Measurements from ENCODE around the gene OR6K2. TPM values are rescaled to one million over a fixed set of nuclear protein-coding genes. Genes with fewer than 3 reads are reported as not detected.

Gene OR6K2
- total and polyA plus RNA-seq, 10 of the 15 experiments (the other 5 are each of a cell fraction or from before 2014, with no cell fraction given) = not detected

DNA sequence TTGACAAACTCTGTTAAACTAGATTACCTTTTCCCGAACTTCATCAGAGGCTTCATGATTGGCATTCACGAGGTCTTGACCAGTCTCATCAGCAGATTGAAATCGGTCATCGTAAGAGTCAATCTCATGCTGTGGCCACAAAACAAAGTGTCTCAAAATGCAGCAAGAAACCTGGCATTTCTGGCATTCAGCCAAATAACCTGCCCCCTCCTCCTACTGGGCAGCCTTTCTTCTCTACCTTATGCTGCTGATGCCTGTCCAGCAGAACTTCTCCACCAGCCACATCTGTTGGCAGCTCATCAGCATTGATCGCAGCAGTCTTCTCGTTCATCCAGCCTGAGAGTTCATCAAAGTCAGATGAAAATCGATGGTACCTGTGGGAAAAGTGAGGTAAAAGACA, 26.1 kb downstream of the OR6K2 start:
- CTCF ChIA-PET = no interaction called here
- Histone ChIP-seq H3K4me3 (no peak overlapping the region), H3K4me1 (ENCODE audit: control insufficient read depth, insufficient read depth, low read length) (no peaks in the 10 kb centered on the region), H2AFZ (ENCODE audit: control insufficient read depth, low read depth, low read length) (no peak overlapping the region), H3K27ac (ENCODE audit: control insufficient read depth, insufficient read depth) (no peak overlapping the region), H3K79me2 (ENCODE audit: control insufficient read depth, insufficient read depth, low read length) (no peaks in the 10 kb centered on the region), H3K4me2 (ENCODE audit: control insufficient read depth, insufficient read depth) (no peak overlapping the region), H3K9me3 (replicated peaks; ENCODE audit: control insufficient read depth, insufficient read depth, low read length) (no peaks in the 10 kb centered on the region), H3K9ac (ENCODE audit: control insufficient read depth, insufficient read depth, low read length) (no peak overlapping the region), H3K27me3 (replicated peaks in 1 of 2; ENCODE audit: control insufficient read depth in 2 of 2, insufficient read depth in 2 of 2, low read length in 1 of 2) (no peaks in the 10 kb centered on the region), H3K36me3 (ENCODE audit: control insufficient read depth in 2 of 2, insufficient read depth in 2 of 2, low read length in 1 of 2) (no peaks in the 10 kb centered on the region), H4K20me1 (ENCODE audit: control insufficient read depth, insufficient read depth) (no peaks in the 10 kb centered on the region)
- intact Hi-C loops (cut with micrococcal nuclease; ENCODE audit: unreplicated experiment) (no loop called here), in situ Hi-C loops (cut with MboI) (no loop called here)
- SMC1A ChIA-PET (ENCODE audit: uncharacterized antibody, unreplicated experiment) = no interaction called here
- 50% methylated on average over 7 of the region's 7 CpGs for WGBS (ENCODE audit: insufficient coverage, insufficient replicate concordance, low lambda C conversion rate, missing lambda C conversion rate)
- DNase-seq (ENCODE audit: low read depth, low spot score) = no peak
- ATAC-seq = no peak
- BruUV-seq (replicated peaks) = no TSS peak
- TF ChIP-seq HCFC1 (IDR thresholded peaks at IDR 0.05; ENCODE audit: low read length) (no peak), ATF7 (IDR thresholded peaks at IDR 0.05; ENCODE audit: low read depth) (no peak)
- no peak for FAIRE-seq
- POLR2A ChIA-PET = no interaction called here
- RAD21 ChIA-PET (ENCODE audit: unreplicated experiment) = no interaction called here

DNA sequence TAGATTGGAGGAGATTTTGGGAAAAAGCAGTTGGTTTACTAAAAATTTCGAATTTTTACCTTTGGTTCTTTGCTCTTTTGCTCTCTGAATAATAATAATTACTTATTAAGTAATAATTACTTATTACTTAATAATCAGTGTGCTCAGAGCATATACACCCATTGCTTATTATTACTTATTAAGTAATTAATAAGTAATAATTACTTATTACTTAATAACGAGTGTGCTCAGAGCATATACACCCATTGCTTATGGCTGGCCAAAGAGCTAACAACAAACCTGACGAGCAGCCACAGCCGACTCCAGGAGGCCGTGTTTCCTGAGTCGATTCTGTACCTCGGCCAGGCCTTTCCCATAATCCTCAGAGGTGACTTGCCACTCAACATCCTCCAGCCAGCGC, 34.4 kb downstream of the OR6K2 start:
- H3K79me2 ChIP-seq (ENCODE audit: control insufficient read depth, insufficient read depth, low read length) = no peaks in the 10 kb centered on the region
- no peak overlapping the region for H3K27ac ChIP-seq (ENCODE audit: control insufficient read depth, insufficient read depth)
- no peaks in the 10 kb centered on the region for H3K27me3 ChIP-seq (replicated peaks in 1 of 2; ENCODE audit: control insufficient read depth in 2 of 2, insufficient read depth in 2 of 2, low read length in 1 of 2)
- ChIA-PET RAD21 (ENCODE audit: unreplicated experiment) (no interaction called here), SMC1A (ENCODE audit: uncharacterized antibody, unreplicated experiment) (no interaction called here), CTCF (no interaction called here), POLR2A (no interaction called here)
- H3K4me2 ChIP-seq (ENCODE audit: control insufficient read depth, insufficient read depth) = no peak overlapping the region
- in situ Hi-C loops (cut with MboI) (no loop called here), intact Hi-C loops (cut with micrococcal nuclease; ENCODE audit: unreplicated experiment) (no loop called here)
- no peak overlapping the region for H3K9ac ChIP-seq (ENCODE audit: control insufficient read depth, insufficient read depth, low read length)
- no peaks in the 10 kb centered on the region for H4K20me1 ChIP-seq (ENCODE audit: control insufficient read depth, insufficient read depth)
- no peak overlapping the region for H2AFZ ChIP-seq (ENCODE audit: control insufficient read depth, low read depth, low read length)
- H3K36me3 ChIP-seq (ENCODE audit: control insufficient read depth in 2 of 2, insufficient read depth in 2 of 2, low read length in 1 of 2) = no peaks in the 10 kb centered on the region
- no peak overlapping the region for H3K4me3 ChIP-seq
- ATAC-seq (no peak), FAIRE-seq (no peak), DNase-seq (ENCODE audit: low read depth, low spot score) (no peak)
- WGBS (ENCODE audit: insufficient coverage, insufficient replicate concordance, low lambda C conversion rate, missing lambda C conversion rate) = 56% methylated on average over 8 of the region's 8 CpGs
- H3K4me1 ChIP-seq (ENCODE audit: control insufficient read depth, insufficient read depth, low read length) = no peaks in the 10 kb centered on the region
- no TSS peak for BruUV-seq (replicated peaks)
- no peak for TF ChIP-seq NR2C1 (IDR thresholded peaks at IDR 0.05)
- no peaks in the 10 kb centered on the region for H3K9me3 ChIP-seq (replicated peaks; ENCODE audit: control insufficient read depth, insufficient read depth, low read length)
